Measurements from ENCODE around the gene PARP3. TPM values are rescaled to one million over a fixed set of nuclear protein-coding genes. Genes with fewer than 3 reads are reported as not detected.

PARP3 gene
- polyA plus RNA-seq, 1 of the 3 experiments (the other 2 are of a cell fraction) = 31.1 TPM

DNA sequence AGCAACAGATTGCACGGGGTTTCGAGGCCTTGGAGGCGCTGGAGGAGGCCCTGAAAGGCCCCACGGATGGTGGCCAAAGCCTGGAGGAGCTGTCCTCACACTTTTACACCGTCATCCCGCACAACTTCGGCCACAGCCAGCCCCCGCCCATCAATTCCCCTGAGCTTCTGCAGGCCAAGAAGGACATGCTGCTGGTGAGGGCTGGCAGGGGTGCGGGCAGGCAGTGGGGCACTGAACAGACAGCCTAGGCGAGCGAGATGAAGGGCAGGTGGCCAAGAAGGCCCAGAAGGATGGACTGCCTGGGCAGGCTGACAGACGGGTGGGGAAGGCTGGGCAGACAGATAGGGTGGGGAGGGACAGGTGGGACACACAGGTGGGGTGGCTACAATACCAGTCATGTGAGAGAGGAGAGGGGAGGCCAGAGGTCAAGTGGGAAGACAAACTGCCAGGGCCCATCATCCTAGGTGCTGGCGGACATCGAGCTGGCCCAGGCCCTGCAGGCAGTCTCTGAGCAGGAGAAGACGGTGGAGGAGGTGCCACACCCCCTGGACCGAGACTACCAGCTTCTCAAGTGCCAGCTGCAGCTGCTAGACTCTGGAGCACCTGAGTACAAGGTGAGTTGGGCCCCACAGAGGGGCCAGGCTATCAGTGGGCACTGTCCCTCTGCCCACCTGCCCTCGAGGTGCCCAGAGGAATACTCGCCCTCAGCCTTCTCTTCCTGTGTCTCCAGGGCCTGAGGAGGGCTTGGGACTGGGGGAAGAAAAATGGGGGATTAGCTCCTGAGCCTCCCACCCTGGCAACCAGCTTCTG is 3.1 kb downstream of the PARP3 start:
- POLR2A ChIA-PET = interaction anchor here (1.4 kb wide), 1 partner anchor 29 kb away, joined by 3 read pairs; the partner anchor contains the start of gene ABHD14B
- H3K4me1 ChIP-seq (ENCODE audit: control insufficient read depth in 1 of 2, insufficient read depth in 2 of 2, low read depth in 1 of 2, low read length in 1 of 2) = peaks cover 11 to 18% of the 10 kb centered on the region in 2 experiments; a peak in 3 of 4 replicates

More for the DNA sequence above, 3.1 kb downstream of the PARP3 start:
- Histone ChIP-seq H3K27me3 (ENCODE audit: insufficient read depth) (no peaks in the 10 kb centered on the region), H2AFZ (ENCODE audit: low read depth) (no peak overlapping the region), H4K20me1 (ENCODE audit: insufficient read depth) (no peaks in the 10 kb centered on the region), H3K4me3 (ENCODE audit: low read depth in 2 of 2, low read length in 1 of 2) (no peak overlapping the region), H3F3A (replicated peaks; ENCODE audit: insufficient read depth) (no peaks in the 10 kb centered on the region), H3K9ac (no peak overlapping the region), H3K79me2 (ENCODE audit: insufficient read depth) (peaks cover 14% of the 10 kb centered on the region), H3K36me3 (replicated peaks in 1 of 2; ENCODE audit: control insufficient read depth in 1 of 2, insufficient read depth in 2 of 2, low read length in 1 of 2) (peaks cover 0 to 2% of the 10 kb centered on the region in 2 experiments), H3K4me2 (no peak overlapping the region), H3K27ac (ENCODE audit: low read depth in 2 of 2, low read length in 1 of 2) (no peak overlapping the region), H3K9me3 (no peaks in the 10 kb centered on the region), H3K9me2 (no peaks in the 10 kb centered on the region)
- no peak for DNase-seq
- WGBS (ENCODE audit: low lambda C conversion rate) = 97% methylated on average over 10 of the region's 18 CpGs
- CTCF ChIA-PET = interaction anchor here (1.0 to 5.3 kb wide), 5 partner anchors 12 to 60 kb away, joined by 3 to 80 read pairs (median 5); partner anchors contain the start of genes ABHD14A and ABHD14B
- TF ChIP-seq GABPA (IDR thresholded peaks at IDR 0.05; ENCODE audit: low read depth) (no peak), POLR2AphosphoS5 (IDR thresholded peaks at IDR 0.05; ENCODE audit: low read depth, low read length) (no peak), JUND (IDR thresholded peaks at IDR 0.05) (no peak), RXRA (IDR thresholded peaks at IDR 0.05; ENCODE audit: borderline replicate concordance, low read depth) (no peak), EP300 (IDR thresholded peaks at IDR 0.05; ENCODE audit: borderline replicate concordance in 1 of 2, low read depth in 1 of 2, low read length in 1 of 2) (no peak), TEAD4 (IDR thresholded peaks at IDR 0.05; ENCODE audit: borderline replicate concordance, insufficient read depth) (no peak)
- TF ChIP-seq, protein P1, sequence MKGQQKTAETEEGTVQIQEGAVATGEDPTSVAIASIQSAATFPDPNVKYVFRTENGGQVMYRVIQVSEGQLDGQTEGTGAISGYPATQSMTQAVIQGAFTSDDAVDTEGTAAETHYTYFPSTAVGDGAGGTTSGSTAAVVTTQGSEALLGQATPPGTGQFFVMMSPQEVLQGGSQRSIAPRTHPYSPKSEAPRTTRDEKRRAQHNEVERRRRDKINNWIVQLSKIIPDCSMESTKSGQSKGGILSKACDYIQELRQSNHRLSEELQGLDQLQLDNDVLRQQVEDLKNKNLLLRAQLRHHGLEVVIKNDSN (IDR thresholded peaks at IDR 0.05; ENCODE audit: borderline replicate concordance, low read depth) = no peak
- TF ChIP-seq, protein P2, sequence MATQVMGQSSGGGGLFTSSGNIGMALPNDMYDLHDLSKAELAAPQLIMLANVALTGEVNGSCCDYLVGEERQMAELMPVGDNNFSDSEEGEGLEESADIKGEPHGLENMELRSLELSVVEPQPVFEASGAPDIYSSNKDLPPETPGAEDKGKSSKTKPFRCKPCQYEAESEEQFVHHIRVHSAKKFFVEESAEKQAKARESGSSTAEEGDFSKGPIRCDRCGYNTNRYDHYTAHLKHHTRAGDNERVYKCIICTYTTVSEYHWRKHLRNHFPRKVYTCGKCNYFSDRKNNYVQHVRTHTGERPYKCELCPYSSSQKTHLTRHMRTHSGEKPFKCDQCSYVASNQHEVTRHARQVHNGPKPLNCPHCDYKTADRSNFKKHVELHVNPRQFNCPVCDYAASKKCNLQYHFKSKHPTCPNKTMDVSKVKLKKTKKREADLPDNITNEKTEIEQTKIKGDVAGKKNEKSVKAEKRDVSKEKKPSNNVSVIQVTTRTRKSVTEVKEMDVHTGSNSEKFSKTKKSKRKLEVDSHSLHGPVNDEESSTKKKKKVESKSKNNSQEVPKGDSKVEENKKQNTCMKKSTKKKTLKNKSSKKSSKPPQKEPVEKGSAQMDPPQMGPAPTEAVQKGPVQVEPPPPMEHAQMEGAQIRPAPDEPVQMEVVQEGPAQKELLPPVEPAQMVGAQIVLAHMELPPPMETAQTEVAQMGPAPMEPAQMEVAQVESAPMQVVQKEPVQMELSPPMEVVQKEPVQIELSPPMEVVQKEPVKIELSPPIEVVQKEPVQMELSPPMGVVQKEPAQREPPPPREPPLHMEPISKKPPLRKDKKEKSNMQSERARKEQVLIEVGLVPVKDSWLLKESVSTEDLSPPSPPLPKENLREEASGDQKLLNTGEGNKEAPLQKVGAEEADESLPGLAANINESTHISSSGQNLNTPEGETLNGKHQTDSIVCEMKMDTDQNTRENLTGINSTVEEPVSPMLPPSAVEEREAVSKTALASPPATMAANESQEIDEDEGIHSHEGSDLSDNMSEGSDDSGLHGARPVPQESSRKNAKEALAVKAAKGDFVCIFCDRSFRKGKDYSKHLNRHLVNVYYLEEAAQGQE (IDR thresholded peaks at IDR 0.05; ENCODE audit: low read depth, low read length) = no peak
- TF ChIP-seq, protein P3, sequence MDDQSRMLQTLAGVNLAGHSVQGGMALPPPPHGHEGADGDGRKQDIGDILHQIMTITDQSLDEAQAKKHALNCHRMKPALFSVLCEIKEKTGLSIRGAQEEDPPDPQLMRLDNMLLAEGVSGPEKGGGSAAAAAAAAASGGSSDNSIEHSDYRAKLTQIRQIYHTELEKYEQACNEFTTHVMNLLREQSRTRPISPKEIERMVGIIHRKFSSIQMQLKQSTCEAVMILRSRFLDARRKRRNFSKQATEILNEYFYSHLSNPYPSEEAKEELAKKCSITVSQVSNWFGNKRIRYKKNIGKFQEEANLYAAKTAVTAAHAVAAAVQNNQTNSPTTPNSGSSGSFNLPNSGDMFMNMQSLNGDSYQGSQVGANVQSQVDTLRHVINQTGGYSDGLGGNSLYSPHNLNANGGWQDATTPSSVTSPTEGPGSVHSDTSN (IDR thresholded peaks at IDR 0.05) = no peak

All from SK-N-SH (cell line).